GM19438 (cell line): ENCODE results near the gene LNPEP.
"Not testable (repeated sequence)": the region's sequence is repeated elsewhere in the genome, so short reads cannot be mapped to it uniquely, and the experiment has no call there.

ENCODE experiments used
- ATAC-seq: cut with Tn5 transposase; IDR thresholded peaks from one replicate; pipeline ENCODE4 v1.9.1; 2021; ENCODE audit warnings: low read depth; ENCODE audit not compliant: unreplicated experiment

Gene LNPEP

GRCh38 chr5:96928931-96929708 lies 6.8 kb upstream of the LNPEP start:
- ATAC-seq, result no peak

- ATAC-seq, result no peak
Observed at GRCh38 chr5:96930058-96930457, 5.8 kb upstream of the LNPEP start.

- no peak for ATAC-seq
Observed at GRCh38 chr5:96930589-96930988, 5.3 kb upstream of the LNPEP start.

GRCh38 chr5:96931037-96931436 lies 4.8 kb upstream of the LNPEP start:
- not testable (repeated sequence) for ATAC-seq

- no peak for ATAC-seq
Observed at GRCh38 chr5:96931605-96932004, 4.3 kb upstream of the LNPEP start.

- no peak for ATAC-seq
Observed at GRCh38 chr5:96932026-96932425, 3.9 kb upstream of the LNPEP start.

GRCh38 chr5:96933764-96934707 lies 1.8 kb upstream of the LNPEP start:
- ATAC-seq, result no peak

GRCh38 chr5:96934708-96935558 lies 947 bp upstream of the LNPEP start:
- ATAC-seq, result peak; percentile 59

- peak; percentile 19 for ATAC-seq
Observed at GRCh38 chr5:96936431-96937320, 796 bp downstream of the LNPEP start.

GRCh38 chr5:96940586-96940985 lies 4.7 kb downstream of the LNPEP start:
- ATAC-seq, result no peak

GRCh38 chr5:96941140-96941539 lies 5.3 kb downstream of the LNPEP start:
- no peak for ATAC-seq

GRCh38 chr5:96942078-96942477 lies 6.2 kb downstream of the LNPEP start:
- no peak for ATAC-seq

GRCh38 chr5:96942911-96943310 lies 7.0 kb downstream of the LNPEP start:
- ATAC-seq, result no peak

- ATAC-seq, result no peak
Observed at GRCh38 chr5:96943799-96944198, 7.9 kb downstream of the LNPEP start.

GRCh38 chr5:96945144-96945897 lies 9.4 kb downstream of the LNPEP start:
- ATAC-seq, result no peak

GRCh38 chr5:96946381-96946780 lies 10.5 kb downstream of the LNPEP start:
- ATAC-seq, result no peak

- ATAC-seq, result no peak
Observed at GRCh38 chr5:96952118-96952750, 16.4 kb downstream of the LNPEP start.

GRCh38 chr5:96952974-96953730 lies 17.3 kb downstream of the LNPEP start:
- ATAC-seq, result no peak
